Measurements from ENCODE around the gene P3H1. TPM values are rescaled to one million over a fixed set of nuclear protein-coding genes. Genes with fewer than 3 reads are reported as not detected.

The P3H1 gene
- total and polyA plus RNA-seq, 2 of the 13 experiments (the other 11 are each of a cell fraction or from before 2014, with no cell fraction given) = 64.6 to 120 TPM

DNA sequence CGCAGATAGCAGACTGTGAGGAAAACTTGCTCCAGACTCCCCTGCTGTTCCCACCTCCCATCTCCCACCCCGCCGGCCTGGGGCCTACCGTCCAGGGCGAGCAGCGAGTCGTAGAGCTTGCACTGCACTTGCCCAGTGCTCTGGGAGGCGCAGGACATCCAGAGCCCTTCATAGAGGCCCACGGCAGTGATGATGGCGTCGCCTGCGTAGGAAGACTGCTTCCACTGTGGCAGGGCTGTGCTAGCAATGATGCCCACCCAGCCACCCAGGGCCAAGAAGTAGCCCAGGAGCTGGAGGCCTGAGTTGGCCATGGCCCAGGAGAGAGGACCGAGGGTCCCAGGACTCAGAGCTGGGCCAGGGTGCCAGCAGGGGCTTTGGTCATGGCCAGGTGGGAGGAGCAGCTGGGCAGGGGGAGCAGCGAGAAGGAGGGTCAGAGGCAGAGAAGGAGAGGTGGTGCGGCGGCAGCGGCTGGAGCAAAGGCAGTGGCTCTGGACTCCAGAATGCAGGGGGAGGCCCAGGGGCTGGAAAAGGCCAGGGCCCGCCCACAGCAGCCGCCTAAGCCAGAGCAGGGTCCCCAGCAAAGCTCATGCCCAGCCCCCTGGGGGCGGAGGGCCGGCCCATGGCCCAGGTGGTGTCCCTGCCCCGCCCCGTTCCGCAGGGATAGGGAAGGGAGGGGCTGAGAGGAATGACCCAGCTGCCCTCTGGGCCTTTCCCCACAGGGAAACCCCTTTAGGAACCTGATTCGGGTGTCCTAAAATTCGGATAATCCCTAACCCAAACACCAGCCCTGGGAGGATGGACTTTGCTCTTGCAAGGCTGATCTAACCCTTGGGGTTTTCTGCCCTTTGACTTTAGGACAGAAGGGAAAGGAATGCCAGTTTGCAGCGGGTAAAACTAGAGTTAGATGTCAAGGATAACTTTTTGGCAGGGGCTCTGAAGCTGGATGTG, 26.8 kb downstream of the P3H1 start, which contains the start of gene CLDN19 (continued):
- TF ChIP-seq HMGXB4 (CRISPR knock-in tag; IDR thresholded peaks at IDR 0.05; ENCODE audit: borderline replicate concordance in 1 of 2, low read depth in 1 of 2) = peak in 1 of 2 experiments; percentile 26; a peak in 1 of 4 replicates
- no peak for TF ChIP-seq ZNF790 (CRISPR knock-in tag; IDR thresholded peaks at IDR 0.05; ENCODE audit: borderline replicate concordance)
- TF ChIP-seq, protein P1, sequence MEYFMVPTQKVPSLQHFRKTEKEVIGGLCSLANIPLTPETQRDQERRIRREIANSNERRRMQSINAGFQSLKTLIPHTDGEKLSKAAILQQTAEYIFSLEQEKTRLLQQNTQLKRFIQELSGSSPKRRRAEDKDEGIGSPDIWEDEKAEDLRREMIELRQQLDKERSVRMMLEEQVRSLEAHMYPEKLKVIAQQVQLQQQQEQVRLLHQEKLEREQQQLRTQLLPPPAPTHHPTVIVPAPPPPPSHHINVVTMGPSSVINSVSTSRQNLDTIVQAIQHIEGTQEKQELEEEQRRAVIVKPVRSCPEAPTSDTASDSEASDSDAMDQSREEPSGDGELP (IDR thresholded peaks at IDR 0.05; ENCODE audit: borderline replicate concordance, low read depth) = peak; percentile 80; the same call in 1 of the 2 replicates
- no peak for TF ChIP-seq SMARCE1 (IDR thresholded peaks at IDR 0.05; ENCODE audit: borderline replicate concordance)
- no peak for TF ChIP-seq ZFP41 (CRISPR knock-in tag; IDR thresholded peaks at IDR 0.05; ENCODE audit: borderline replicate concordance)
- TF ChIP-seq DNMT1 (CRISPR knock-in tag; IDR thresholded peaks at IDR 0.05) = no peak
- TF ChIP-seq PHF21A (CRISPR knock-in tag; IDR thresholded peaks at IDR 0.05) = 0 out of 2 replicates have a peak, but pooled peaks have one; percentile 52
- TF ChIP-seq ZSCAN9 (CRISPR knock-in tag; IDR thresholded peaks at IDR 0.05; ENCODE audit: borderline replicate concordance) = no peak
- TF ChIP-seq SMC3 (IDR thresholded peaks at IDR 0.05; ENCODE audit: low read length) = no peak
- TF ChIP-seq NCOA1 (CRISPR knock-in tag; IDR thresholded peaks at IDR 0.05) = no peak; the same call in 1 of the 2 replicates
- TF ChIP-seq PCBP1 (IDR thresholded peaks at IDR 0.05; ENCODE audit: borderline replicate concordance, low read depth, low read length) = 0 out of 2 replicates have a peak, but pooled peaks have one; percentile 38
- no peak for TF ChIP-seq ZNF263 (CRISPR knock-in tag; IDR thresholded peaks at IDR 0.05)
- TF ChIP-seq HOXA3 (CRISPR knock-in tag; IDR thresholded peaks at IDR 0.05) = no peak
- TF ChIP-seq MNT (IDR thresholded peaks at IDR 0.05) = no peak
- no peak for TF ChIP-seq SMARCC2 (IDR thresholded peaks at IDR 0.05)
- TF ChIP-seq ESRRA (CRISPR knock-in tag; IDR thresholded peaks at IDR 0.05; ENCODE audit: low read depth) = peak; percentile 72; the same call in 1 of the 2 replicates
- no peak for TF ChIP-seq FOXK1 (CRISPR knock-in tag; IDR thresholded peaks at IDR 0.05; ENCODE audit: borderline replicate concordance, low read depth)
- TF ChIP-seq RFX1 (IDR thresholded peaks at IDR 0.05) = no peak
- TF ChIP-seq SRSF1 (optimal IDR thresholded peaks at IDR 0.05; ENCODE audit: low read depth, low read length) = no peak
- peak; percentile 18; the same call in 1 of the 2 replicates for TF ChIP-seq MAX (IDR thresholded peaks at IDR 0.05)
- TF ChIP-seq KAT7 (CRISPR knock-in tag; IDR thresholded peaks at IDR 0.05; ENCODE audit: borderline replicate concordance) = no peak
- TF ChIP-seq MYPOP (CRISPR knock-in tag; IDR thresholded peaks at IDR 0.05) = no peak
- TF ChIP-seq TMF1 (CRISPR knock-in tag; IDR thresholded peaks at IDR 0.05; ENCODE audit: low read depth) = no peak
- no peak for TF ChIP-seq FOSL1 (CRISPR knock-in tag; IDR thresholded peaks at IDR 0.05; ENCODE audit: borderline replicate concordance)
- no peak; the same call in 1 of the 2 replicates for TF ChIP-seq NCOR1 (IDR thresholded peaks at IDR 0.05; ENCODE audit: borderline replicate concordance, low read length)

Measured in HepG2 (cell line).